ENCODE data around the gene CSPG5.

DNA sequence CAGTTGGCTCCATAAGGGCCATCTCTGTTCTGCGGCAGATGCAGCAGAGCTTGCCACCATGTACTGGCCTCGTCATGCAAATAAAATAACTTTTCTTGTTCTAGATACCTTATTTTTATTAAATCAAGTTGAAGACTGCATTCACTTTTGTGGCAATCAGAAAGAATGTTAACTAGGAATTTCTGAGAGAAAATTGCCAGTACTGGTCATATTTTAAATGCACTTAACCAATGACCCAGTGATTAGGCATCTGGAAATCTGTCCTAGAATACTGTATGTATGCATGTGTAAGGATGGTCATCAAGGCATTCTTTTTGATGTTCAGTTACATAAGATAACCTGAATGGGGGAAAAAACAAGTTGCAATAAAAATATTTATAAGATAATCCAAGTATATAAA, 34.2 kb upstream of the CSPG5 start:
- TF ChIP-seq, protein P1, sequence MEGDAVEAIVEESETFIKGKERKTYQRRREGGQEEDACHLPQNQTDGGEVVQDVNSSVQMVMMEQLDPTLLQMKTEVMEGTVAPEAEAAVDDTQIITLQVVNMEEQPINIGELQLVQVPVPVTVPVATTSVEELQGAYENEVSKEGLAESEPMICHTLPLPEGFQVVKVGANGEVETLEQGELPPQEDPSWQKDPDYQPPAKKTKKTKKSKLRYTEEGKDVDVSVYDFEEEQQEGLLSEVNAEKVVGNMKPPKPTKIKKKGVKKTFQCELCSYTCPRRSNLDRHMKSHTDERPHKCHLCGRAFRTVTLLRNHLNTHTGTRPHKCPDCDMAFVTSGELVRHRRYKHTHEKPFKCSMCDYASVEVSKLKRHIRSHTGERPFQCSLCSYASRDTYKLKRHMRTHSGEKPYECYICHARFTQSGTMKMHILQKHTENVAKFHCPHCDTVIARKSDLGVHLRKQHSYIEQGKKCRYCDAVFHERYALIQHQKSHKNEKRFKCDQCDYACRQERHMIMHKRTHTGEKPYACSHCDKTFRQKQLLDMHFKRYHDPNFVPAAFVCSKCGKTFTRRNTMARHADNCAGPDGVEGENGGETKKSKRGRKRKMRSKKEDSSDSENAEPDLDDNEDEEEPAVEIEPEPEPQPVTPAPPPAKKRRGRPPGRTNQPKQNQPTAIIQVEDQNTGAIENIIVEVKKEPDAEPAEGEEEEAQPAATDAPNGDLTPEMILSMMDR (IDR thresholded peaks at IDR 0.05): no peak
- TF ChIP-seq POLR2AphosphoS5 (IDR thresholded peaks at IDR 0.05): no peak
- TF ChIP-seq POLR2A (IDR thresholded peaks at IDR 0.05): no peak
